MM.1S (cell line): Measurements from ENCODE around the gene ACTA1.

Experiments
- DNase-seq: peaks from one replicate; pipeline ENCODE4 v3.0.0-alpha.2; 2015
- H2AFZ ChIP-seq: fragments of 300-600 bp; sonication (generic); 2 replicates; pipeline ENCODE4 v1.6.0; 2016; ENCODE audit warnings: antibody characterized with exemption, low read length
- H3F3A ChIP-seq: fragments of 300-600 bp; sonication (generic); 2 replicates; pipeline ENCODE4 v1.6.1; 2016; ENCODE audit warnings: mild to moderate bottlenecking, antibody characterized with exemption, low read length, moderate library complexity, mixed read lengths; ENCODE audit not compliant: insufficient read depth
- H3K27ac ChIP-seq: fragments of 300-600 bp; sonication (generic); 2 replicates; pipeline ENCODE4 v1.5.1; 2016; ENCODE audit warnings: mild to moderate bottlenecking, low read length
- H3K27me3 ChIP-seq: fragments of 300-600 bp; sonication (generic); replicated peaks from 2 replicates; pipeline ENCODE4 v1.6.0; 2016; ENCODE audit warnings: low read length; ENCODE audit not compliant: insufficient read depth
- H3K36me3 ChIP-seq: fragments of 300-600 bp; sonication (generic); replicated peaks from 2 replicates; pipeline ENCODE4 v1.6.1; 2016; ENCODE audit warnings: mild to moderate bottlenecking, low read length, mixed read lengths; ENCODE audit not compliant: insufficient read depth
- H3K4me1 ChIP-seq: fragments of 300-600 bp; sonication (generic); 2 replicates; pipeline ENCODE4 v1.6.1; 2016; ENCODE audit warnings: low read length, mixed read lengths
- H3K4me2 ChIP-seq: fragments of 300-600 bp; sonication (generic); 2 replicates; pipeline ENCODE4 v1.6.0; 2016; ENCODE audit warnings: low read depth, low read length
- H3K4me3 ChIP-seq: fragments of 300-600 bp; sonication (generic); 2 replicates; pipeline ENCODE4 v1.5.1; 2016; ENCODE audit warnings: low read length, mixed read lengths
- H3K79me2 ChIP-seq: fragments of 300-600 bp; sonication (generic); 2 replicates; pipeline ENCODE4 v1.6.1; 2016; ENCODE audit warnings: mixed run types, low read length, mixed read lengths
- H3K9ac ChIP-seq: fragments of 300-600 bp; sonication (generic); 2 replicates; pipeline ENCODE4 v1.6.1; 2016; ENCODE audit warnings: low read length, mixed read lengths
- H3K9me2 ChIP-seq: fragments of 300-600 bp; sonication (generic); replicated peaks from 2 replicates; pipeline ENCODE4 v1.6.1; 2016; ENCODE audit warnings: mild to moderate bottlenecking, low read length, mixed read lengths; ENCODE audit not compliant: insufficient read depth
- H3K9me3 ChIP-seq: fragments of 300-600 bp; sonication (generic); replicated peaks from 2 replicates; pipeline ENCODE4 v1.6.1; 2016; ENCODE audit warnings: mild to moderate bottlenecking, low read length, mixed read lengths; ENCODE audit not compliant: insufficient read depth
- H4K20me1 ChIP-seq: fragments of 300-600 bp; sonication (generic); 2 replicates; pipeline ENCODE4 v1.6.1; 2016; ENCODE audit warnings: mild to moderate bottlenecking, low read length, moderate library complexity, mixed read lengths; ENCODE audit not compliant: insufficient read depth
- EZH2 ChIP-seq: fragments of 300-600 bp; sonication (generic); optimal IDR thresholded peaks from 2 replicates; pipeline ENCODE3; 2017; ENCODE audit warnings: low read depth, mild to moderate bottlenecking, antibody characterized with exemption, low read length, mixed read lengths
- EZH2phosphoT487 ChIP-seq: fragments of 300-600 bp; sonication (generic); IDR thresholded peaks from 2 replicates; pipeline ENCODE4 v1.6.1; 2018; ENCODE audit warnings: antibody characterized with exemption, low read length
- TF ChIP-seq, protein P1 (sequence below): fragments of 300-600 bp; sonication (generic); IDR thresholded peaks from 2 replicates; pipeline ENCODE4 v1.5.1; 2016; ENCODE audit warnings: antibody characterized with exemption, low read length, mixed read lengths

The ACTA1 gene

DNA sequence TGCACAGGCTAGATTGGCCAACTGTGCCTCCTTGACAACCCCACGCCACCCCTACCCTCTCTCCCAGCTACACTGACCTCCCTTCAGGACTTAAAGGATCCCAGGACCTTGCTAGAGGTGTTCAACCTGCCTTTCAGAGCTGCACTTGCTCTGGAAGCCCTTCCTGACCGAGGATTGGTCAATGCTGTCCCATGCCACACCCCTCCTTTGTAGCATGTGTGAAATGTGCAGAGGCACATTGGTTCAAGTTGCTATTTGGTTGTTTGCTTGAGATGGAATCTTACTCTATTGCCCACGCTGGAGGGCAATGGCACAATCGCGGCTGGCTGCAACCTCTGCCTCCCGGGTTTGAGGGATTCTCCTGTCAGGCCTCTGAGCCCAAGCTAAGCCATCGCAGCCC, 21.8 kb downstream of the ACTA1 start:
- Histone ChIP-seq H3K9me3 (no peaks in the 10 kb centered on the region), H4K20me1 (no peaks in the 10 kb centered on the region), H3K36me3 (no peaks in the 10 kb centered on the region), H3K4me3 (no peak overlapping the region), H3F3A (no peaks in the 10 kb centered on the region), H3K27ac (no peak overlapping the region), H3K27me3 (no peaks in the 10 kb centered on the region), H3K4me1 (peaks cover 9% of the 10 kb centered on the region), H3K79me2 (no peaks in the 10 kb centered on the region), H3K4me2 (no peak overlapping the region), H3K9ac (no peak overlapping the region), H3K9me2 (no peaks in the 10 kb centered on the region), H2AFZ (no peak overlapping the region)
- DNase-seq: no peak
- no peak for TF ChIP-seq EZH2
- TF ChIP-seq, protein P1, sequence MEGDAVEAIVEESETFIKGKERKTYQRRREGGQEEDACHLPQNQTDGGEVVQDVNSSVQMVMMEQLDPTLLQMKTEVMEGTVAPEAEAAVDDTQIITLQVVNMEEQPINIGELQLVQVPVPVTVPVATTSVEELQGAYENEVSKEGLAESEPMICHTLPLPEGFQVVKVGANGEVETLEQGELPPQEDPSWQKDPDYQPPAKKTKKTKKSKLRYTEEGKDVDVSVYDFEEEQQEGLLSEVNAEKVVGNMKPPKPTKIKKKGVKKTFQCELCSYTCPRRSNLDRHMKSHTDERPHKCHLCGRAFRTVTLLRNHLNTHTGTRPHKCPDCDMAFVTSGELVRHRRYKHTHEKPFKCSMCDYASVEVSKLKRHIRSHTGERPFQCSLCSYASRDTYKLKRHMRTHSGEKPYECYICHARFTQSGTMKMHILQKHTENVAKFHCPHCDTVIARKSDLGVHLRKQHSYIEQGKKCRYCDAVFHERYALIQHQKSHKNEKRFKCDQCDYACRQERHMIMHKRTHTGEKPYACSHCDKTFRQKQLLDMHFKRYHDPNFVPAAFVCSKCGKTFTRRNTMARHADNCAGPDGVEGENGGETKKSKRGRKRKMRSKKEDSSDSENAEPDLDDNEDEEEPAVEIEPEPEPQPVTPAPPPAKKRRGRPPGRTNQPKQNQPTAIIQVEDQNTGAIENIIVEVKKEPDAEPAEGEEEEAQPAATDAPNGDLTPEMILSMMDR: no peak
- no peak for TF ChIP-seq EZH2phosphoT487

DNA sequence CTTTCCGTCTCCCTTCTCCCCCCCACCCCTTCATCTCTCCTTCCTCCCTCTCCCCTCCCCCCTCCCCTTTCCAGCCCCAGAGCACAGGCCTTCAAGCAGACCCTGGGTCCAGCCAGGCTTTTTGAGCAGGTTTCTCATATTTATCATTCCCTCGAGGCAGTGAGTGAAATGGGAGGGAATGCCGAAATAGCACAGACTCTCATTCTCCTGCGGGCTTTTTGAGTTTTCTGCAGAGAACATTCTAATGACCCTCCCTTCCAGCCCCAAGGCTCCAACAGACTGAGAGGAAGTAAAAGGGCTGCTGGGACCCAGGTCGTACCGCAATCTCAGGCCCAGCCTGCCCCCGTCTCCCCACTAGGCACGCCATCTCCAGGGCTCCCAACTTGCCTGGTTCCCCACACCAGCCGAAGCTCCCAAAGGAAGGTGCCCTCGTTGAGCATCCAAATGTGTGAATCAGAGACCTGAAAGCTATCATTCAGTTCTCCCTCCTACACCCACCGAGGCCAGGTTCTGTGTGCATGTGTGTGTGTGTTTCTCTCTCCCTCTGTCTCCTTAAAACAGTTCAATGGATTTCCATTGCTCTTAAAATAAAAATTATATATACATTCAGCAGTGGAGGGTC, 22.3 kb downstream of the ACTA1 start:
- H3K9me3 ChIP-seq: no peaks in the 10 kb centered on the region
- DNase-seq: no peak
- no peaks in the 10 kb centered on the region for H3F3A ChIP-seq
- no peak overlapping the region for H3K9ac ChIP-seq
- no peak overlapping the region for H3K27ac ChIP-seq
- H3K4me3 ChIP-seq: no peak overlapping the region
- no peaks in the 10 kb centered on the region for H4K20me1 ChIP-seq
- H2AFZ ChIP-seq: no peak overlapping the region
- TF ChIP-seq EZH2 (no peak), EZH2phosphoT487 (no peak)
- TF ChIP-seq, protein P1: no peak
- no peaks in the 10 kb centered on the region for H3K27me3 ChIP-seq
- H3K4me2 ChIP-seq: no peak overlapping the region
- H3K9me2 ChIP-seq: no peaks in the 10 kb centered on the region
- H3K79me2 ChIP-seq: no peaks in the 10 kb centered on the region
- H3K4me1 ChIP-seq: peaks cover 9% of the 10 kb centered on the region
- no peaks in the 10 kb centered on the region for H3K36me3 ChIP-seq

DNA sequence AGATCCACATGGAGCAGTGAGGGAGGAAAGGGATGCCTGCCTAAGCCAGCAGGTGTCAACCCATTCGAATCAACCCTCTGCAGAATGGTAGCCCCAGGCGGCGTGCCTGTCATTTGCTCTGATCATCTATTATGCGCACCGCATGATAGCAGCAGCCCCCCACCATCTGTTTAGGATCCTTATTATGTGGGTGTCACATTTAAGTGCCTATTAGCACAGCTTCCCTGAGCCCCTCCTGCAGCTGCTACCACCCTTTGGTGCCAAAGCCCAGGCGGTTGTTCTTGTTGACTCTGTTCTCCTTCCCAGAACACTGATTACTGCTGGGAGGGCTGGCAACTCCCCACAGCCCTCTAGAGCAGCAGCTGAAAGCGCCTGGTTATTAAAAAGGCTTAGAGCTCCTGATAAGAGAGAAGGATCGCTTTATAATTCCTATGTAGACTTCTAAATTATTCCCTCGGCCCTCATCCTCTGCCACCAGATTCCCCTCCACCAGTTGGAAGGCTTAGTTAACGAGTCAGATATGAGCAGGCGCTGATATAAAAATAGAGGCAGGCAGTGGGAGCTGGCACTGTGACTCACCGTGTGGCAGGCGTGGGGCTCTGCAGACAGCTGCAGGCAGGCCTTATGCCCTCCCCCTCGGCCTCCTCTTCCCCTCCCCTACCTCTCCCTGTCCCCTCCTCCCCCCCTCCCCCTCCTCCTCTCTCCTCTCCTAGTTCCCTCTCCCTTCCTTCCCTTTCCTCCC, 23.0 kb downstream of the ACTA1 start:
- Histone ChIP-seq H3K27me3 (no peaks in the 10 kb centered on the region), H3K4me1 (peaks cover 9% of the 10 kb centered on the region), H3K9me3 (no peaks in the 10 kb centered on the region), H3K27ac (no peak overlapping the region), H4K20me1 (no peaks in the 10 kb centered on the region), H3K9me2 (no peaks in the 10 kb centered on the region), H3K4me2 (peak overlapping the region; percentile 37; the same call in 1 of the 2 replicates), H3F3A (no peaks in the 10 kb centered on the region), H3K4me3 (no peak overlapping the region), H2AFZ (peak overlapping the region; percentile 22; the same call in 1 of the 2 replicates), H3K79me2 (no peaks in the 10 kb centered on the region), H3K9ac (no peak overlapping the region), H3K36me3 (no peaks in the 10 kb centered on the region)
- no peak for TF ChIP-seq EZH2
- TF ChIP-seq, protein P1: 0 out of 2 replicates have a peak, but pooled peaks have one; percentile 7
- DNase-seq: peak; percentile 38
